Urothelium cell line (cell line): ENCODE data around the gene MAPKAPK2.
A peak's percentile ranks its signal among the peaks of the same experiment; 100 is the strongest.

ENCODE experiments used
- DNase-seq: peaks from one replicate; pipeline ENCODE4 v3.0.0; 2011; ENCODE audit warnings: low spot score, mixed read lengths
- FAIRE-seq: peaks from 2 replicates; lab custom pipeline; 2011; peaks lifted over from hg19 to GRCh38; lab: Jason Lieb, UNC

Gene MAPKAPK2

DNA sequence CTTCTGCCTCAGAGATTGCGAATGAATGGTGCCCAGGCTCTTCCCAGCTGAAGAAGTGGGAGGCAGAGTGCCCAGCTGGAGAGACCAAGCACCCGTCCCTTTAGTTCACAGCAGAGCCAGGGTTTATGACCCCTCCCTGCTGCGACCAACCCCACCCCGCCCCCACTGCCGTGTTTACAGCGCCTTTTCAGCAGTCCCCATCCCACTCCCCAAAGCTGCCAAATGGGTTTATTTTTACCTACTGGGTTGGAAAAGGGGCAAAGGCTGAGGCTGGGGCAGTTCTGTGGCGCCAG is 25.8 kb upstream of the MAPKAPK2 start:
- no peak for DNase-seq
- FAIRE-seq = no peak

GRCh38 chr1:206660136-206660535 is 24.6 kb upstream of the MAPKAPK2 start:
- no peak for FAIRE-seq
- DNase-seq = no peak

DNA sequence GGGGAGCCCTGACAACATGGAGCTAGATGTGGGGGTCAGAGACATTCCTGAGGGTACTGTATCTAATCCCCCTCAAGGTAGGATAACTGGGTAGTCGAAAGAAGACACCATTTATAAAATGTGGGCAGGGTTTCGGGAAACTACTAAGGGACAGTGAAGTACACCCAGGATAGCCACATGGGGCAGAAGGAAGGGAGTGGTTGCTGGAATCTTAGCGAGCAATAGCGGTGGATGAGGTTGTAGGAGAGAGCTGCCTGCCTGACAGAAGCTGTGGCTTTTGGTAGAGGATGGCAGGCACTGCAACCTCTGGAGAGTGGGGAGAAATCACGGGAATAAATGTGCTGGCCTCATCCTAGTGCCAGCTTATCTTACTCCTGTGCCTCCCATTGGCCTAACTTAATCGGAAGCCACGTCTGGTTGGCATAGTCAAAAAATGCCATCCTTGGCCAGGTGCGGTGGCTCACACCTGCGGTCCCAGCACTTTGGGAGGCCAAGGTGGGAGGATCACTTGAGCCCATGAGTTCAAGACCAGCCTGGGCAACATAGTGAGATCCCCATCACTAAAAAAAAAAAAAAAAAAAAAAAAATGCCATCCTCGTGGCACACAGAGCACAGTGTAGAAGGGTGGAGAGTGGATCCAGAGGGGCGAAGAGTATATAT is 23.4 kb upstream of the MAPKAPK2 start:
- DNase-seq (no peak), FAIRE-seq (no peak)

GRCh38 chr1:206662396-206663092 is 22.2 kb upstream of the MAPKAPK2 start:
- DNase-seq (no peak), FAIRE-seq (no peak)

- DNase-seq = no peak
- FAIRE-seq = no peak
Measured at GRCh38 chr1:206663362-206663761, 21.3 kb upstream of the MAPKAPK2 start.

DNA sequence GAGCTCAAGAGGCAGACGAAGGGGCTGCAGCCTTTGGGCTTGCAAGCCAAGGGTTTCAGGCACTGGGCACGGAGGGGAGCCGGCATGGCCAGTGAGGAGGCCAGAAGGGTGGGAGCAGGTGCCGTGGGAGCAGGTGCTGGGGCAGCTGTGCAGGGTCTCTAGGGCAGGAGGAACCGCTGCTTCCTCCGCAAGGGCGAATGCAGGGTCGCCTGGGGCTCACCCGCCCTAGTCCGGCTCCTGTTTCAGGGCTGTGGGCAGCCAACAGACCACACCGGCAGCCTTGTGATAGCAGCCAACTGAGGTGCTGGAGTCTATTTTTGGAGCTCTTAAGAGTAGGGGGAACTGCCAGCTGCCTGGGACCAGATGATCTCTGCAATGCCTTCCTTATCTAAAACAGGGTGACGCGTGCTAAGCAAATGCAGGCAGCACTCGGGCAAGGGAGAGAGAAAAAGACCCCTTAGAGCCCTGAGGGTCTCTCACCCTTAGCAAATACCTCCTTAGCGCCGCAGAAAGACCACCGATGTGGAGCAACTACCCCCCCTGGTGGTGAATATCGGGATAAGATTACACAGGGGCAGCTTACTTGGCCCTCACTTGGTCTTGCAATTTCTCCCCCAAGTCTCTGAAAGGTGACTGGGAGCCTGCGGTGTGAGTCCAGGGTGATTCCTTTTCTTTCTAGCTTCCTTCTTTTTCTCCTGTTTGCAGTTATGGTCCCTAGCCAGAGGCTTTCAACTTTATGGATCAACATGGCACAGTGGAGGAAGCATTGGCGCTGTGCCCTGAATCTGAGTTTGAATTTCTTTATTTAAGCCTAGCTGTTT is 20.7 kb upstream of the MAPKAPK2 start:
- FAIRE-seq = no peak
- DNase-seq = peak; percentile 73

- DNase-seq (no peak), FAIRE-seq (no peak)
Measured at GRCh38 chr1:206664740-206665139, 20.0 kb upstream of the MAPKAPK2 start.

- no peak for FAIRE-seq
- no peak for DNase-seq
Measured at GRCh38 chr1:206666031-206666561, 18.6 kb upstream of the MAPKAPK2 start.

GRCh38 chr1:206666954-206667665 is 17.6 kb upstream of the MAPKAPK2 start:
- DNase-seq = no peak
- FAIRE-seq = no peak

DNA sequence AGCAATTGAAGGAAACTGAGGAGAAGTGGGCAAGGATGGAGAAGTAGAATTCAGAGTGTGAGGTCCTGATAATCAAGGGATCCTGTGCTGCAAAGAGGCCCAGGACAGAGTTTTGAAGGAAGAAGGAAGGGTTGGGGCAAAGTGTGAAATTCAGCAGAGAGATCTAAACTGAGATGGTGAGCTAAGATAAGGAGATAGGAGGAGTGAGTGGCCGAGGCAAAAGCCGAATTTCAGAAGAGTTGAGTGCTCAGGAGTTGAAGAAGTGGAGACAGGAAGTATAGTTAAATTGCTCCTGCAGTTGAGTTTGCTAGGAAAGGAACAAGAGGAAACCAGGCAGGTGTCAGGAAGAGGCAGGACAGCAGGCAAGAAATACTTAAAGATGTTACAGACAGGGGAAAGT is 16.4 kb upstream of the MAPKAPK2 start:
- FAIRE-seq (no peak), DNase-seq (no peak)

GRCh38 chr1:206668874-206669410 is 15.8 kb upstream of the MAPKAPK2 start:
- DNase-seq = no peak
- FAIRE-seq = no peak

- DNase-seq (no peak), FAIRE-seq (no peak)
Measured at GRCh38 chr1:206672011-206672688, 12.6 kb upstream of the MAPKAPK2 start.

GRCh38 chr1:206672844-206673758 is 11.6 kb upstream of the MAPKAPK2 start:
- no peak for DNase-seq
- FAIRE-seq = no peak

GRCh38 chr1:206674236-206674635 is 10.5 kb upstream of the MAPKAPK2 start:
- no peak for DNase-seq
- FAIRE-seq = no peak

DNA sequence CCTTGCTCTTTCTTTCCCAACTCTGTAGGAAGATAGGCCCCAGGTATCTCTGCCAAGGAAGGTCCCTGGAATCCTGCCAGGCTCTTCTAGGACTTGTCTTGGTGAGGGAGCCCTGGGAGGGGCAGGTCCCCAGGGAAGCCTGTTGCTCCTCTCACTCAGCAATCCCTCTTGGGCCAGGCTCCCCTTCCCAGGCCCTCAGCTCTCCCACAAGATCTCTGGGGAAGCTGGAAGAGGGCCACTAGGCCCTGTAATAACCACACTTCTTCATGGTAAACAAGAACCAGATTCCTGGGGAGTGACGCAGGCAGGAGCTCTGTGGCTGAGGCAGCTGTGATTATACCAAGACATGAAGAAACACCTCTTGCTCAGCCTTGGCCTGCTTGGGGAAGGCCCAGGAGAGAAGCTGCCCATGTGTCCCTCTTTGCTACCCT is 9.9 kb upstream of the MAPKAPK2 start:
- FAIRE-seq = no peak
- DNase-seq = peak; percentile 89

DNA sequence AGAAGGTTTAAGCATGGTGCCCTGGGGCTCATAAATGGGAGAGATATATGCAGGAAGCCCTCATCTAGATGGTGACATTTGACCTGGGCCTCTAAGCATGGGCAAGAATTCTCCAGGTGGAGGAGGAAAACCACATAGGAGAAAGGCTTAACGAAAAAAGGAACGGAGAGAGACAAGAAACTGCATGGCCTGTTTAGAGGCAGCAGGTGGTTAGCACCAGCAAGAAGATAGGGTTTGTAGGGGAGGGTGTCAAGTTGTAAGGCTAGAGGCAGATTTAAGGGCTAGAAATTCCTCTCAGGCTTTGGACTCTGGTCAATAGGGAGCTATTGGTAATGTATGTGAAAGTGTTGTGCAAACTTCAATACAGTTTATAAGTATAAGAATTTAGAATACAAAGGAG is 8.2 kb upstream of the MAPKAPK2 start:
- no peak for FAIRE-seq
- no peak for DNase-seq

- no peak for FAIRE-seq
- no peak for DNase-seq
Measured at GRCh38 chr1:206678490-206678889, 6.2 kb upstream of the MAPKAPK2 start.

- DNase-seq (no peak), FAIRE-seq (no peak)
Measured at GRCh38 chr1:206679738-206680211, 4.9 kb upstream of the MAPKAPK2 start.

DNA sequence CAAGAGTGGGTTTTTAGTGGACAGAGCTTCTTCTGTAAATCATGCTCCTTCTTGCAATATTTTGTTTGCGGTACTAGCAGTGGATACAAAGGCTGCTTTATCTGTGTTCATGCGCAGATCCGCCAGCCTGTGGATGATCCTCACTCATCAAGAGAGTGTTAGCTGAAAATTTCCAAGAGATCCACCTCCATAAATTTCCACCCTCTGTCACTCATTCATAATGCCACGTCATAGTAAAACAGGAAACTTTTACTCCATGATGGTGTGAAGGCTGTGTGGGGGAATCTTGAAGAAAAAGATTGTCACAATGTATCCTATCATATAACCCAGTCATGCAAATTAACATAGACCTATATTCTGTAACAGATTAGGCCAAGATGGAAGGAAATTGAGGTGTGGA is 4.4 kb upstream of the MAPKAPK2 start:
- no peak for DNase-seq
- FAIRE-seq = no peak
